ENCODE measurements around the gene STK32C.

STK32C gene

DNA sequence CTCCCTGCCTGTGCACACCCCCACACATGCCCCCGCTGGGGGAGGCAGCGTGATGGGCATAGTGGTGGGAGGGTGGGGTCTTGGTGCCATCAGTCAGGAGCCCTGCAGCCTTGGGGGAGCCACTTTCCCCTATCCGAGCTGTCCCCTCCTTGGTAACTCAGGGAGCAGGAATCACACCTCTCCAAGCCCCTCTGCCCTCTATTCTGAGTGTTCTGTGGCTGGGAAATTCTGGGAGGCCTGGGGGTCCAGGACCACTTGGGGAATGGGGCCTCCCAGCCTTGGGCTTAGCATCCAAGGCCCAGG is 109.7 kb downstream of the STK32C start:
- DNase-seq (ENCODE audit: low spot score) = no peak

DNA sequence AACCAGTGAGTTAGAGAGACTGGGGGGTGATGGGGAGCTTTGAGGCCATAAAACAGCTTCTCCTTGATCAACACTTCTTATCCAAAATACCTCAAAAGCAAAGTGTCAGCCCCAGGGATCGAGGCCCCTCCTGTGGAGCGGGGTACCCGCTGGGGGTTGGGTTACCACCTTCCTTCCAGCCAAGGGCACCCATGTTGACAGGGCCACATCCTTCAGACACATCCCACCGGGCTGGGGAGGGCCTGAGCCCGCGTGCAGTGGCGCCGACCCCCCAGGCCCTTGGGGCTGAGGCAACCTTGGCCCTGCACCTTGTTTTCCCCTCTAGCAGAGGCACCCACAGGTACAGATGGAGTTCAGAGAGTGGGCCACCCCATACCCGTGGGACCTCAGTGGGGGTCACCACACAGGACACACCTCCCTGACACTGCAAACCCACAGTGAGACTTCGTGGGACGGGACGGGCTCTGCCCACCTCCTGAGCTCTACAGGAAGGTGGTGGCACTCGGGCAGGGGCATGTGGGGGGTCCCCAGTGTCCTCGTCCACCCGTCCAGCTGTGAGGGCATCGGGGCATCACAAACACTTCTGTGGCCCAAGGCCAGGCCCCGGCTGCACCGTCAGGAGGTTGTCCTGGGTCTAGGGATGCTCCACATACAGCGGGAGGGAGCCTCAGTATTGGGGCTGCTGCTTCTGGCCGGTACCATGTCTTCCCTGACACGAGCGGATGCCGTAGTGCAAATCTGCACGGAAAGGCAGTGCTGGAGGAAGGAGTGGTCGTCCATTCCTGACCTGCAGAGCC is 110.3 kb downstream of the STK32C start:
- DNase-seq (ENCODE audit: low spot score) = no peak

DNA sequence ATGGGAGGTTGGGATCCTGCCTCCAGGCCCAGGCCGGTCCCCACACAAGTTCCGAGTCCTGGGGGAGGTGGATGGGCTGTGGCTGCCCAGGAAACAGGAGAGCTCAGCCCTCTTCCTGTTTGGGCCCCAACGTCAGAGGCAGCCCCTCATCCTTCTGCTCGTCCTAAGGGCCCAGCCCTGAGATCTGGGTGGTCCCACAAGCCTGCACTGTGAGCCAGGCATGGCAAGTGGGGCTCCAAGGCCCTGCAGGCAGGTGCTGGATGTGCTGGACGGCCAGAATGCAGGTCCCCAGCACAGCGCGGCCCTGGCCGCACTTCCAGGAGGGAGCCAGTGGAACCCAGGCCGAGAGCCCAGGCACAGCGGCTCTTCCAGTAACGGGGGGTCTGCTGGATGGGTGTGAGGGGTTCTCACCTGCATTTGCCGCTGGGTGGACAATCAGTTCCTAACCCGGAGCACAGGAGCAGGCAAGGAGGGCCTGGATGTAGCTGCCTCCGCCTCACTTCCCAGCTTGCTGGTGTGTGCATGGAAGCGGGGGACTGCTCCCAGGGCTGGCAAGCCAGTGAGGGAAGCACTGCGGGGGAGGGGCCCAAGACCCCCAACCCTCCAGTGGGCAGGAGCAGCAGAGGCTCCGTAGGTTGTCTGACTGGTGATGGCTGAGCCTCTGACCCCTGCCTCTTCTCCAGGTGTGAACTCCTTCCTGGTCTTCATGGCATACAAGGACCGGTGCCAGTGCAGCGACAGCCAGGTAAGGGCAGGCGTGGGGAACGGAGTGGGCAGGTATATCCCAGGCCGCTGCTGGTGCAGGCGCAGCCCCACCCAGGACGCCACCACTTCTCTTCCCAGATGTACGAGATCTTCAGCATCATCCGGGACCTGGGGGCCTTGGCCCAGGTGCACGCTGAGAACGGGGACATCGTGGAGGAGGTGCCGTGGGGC is 111.3 kb downstream of the STK32C start:
- DNase-seq (ENCODE audit: low spot score) = no peak

DNA sequence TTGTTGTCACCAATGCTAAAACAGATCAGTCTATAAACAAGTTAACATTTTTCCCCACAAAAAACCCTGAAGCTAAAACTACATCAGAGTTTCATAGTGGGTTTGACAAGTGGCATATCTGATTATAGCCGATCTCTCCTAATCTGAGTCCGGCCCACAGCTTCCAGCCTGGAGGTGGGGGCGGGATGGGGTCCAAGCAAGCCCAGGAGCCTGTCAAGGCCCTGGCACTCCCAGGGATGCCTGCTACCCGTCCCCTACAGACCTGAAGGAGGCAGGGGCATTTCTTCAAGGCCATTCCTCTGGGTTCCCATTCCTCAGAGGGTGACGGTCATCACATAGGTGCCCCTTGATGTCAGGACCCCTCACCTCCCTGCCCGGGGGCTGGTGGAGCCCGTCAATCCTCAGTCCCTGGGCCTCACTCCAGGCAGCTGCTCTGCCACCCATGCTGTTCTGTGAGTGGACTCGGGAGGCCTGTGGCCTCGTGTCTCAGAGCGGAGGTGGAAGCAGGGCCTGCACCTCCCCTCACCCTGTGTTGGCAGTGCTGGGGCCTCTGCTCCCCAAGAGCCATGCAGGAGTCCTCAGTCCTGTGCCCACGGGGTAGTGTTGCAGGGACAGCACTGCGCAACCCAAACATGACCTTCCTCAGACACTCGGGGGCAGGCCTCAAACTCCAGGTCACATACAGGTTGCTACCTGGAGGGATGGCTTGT is 112.2 kb downstream of the STK32C start:
- no peak for DNase-seq (ENCODE audit: low spot score)

DNA sequence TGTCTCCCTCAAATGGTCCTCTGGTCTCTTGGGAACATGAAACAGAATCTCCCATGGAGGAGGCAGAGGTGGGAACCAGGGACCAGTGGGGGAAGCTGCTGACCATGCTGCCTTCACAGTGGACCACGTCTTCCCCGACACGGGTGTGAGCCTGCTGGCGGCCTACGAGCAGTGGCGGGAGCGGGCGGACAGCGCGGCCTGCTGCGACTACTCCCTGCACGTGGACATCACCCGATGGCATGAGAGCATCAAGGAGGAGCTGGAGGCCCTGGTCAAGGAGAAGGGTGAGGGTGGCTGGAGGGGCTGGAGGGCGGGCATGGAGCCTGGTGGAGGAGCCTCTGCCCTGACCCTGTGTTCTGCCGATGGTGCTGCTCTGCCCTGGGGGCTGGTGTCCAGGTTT is 113.0 kb downstream of the STK32C start:
- no peak for DNase-seq (ENCODE audit: low spot score)

DNA sequence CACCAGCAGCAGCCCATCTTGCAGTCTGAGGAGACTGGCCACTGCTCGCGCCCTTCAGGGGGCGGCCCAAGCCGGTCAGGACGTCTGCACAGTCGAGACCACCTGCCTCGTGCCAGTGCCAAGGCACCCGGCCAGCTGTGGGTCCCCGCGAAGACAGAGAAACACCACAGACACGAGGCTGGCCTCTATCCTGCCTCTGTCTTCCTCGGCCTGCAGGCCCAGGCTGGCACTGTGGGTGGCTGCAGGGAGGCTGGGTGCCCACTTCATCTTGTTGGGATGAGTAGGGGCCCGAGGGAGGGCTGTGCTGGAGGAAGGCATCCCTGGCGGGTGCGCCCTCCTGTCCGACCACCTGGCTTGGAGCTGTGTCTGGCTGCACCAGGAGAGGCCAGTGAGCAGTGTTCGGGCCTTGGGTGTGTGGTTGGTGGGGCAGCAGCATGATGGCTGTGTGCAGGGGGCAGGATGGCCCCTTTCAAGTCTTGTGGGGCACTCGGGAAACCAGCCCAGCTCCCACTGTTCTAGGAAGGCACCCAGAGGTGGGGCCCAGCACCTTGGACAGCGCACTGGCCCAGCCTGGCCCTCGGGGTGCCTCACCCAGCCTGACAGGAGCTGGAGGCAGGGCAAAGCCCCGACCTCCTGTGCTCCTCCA is 113.7 kb downstream of the STK32C start:
- peak; percentile 76 for DNase-seq (ENCODE audit: low spot score)

DNA sequence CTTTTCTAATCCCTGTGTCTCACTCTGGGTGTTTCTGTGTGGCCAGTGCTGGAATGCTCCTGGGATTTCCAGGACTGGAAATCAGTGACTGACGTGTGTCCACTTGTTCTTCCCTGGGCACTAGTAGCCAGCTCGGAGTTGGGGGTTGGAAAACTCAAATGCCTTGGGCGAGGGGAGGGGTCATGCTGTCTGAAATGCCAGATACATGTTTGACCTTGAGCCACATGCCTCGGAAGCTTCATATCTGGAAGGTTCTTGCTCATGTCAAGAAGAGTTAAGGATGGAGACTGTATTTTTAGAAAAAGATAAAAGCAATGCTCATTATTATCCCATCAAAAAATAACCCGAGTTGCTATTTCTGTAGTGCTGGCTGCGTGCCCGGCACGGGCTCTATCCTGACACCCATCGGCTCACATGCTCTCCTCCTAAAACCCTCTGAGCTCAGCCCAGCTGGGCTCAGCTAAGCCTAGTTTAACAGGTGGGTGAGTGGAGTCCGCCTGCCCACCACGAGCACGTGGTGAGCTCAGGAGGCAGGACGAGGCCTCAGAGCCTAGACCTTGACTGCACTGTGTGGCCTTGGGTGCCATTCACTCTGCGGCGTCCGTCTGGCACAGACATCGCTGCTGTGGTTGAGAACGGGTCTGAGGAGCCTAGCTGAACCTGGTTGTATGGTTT is 114.6 kb downstream of the STK32C start:
- no peak for DNase-seq (ENCODE audit: low spot score)

DNA sequence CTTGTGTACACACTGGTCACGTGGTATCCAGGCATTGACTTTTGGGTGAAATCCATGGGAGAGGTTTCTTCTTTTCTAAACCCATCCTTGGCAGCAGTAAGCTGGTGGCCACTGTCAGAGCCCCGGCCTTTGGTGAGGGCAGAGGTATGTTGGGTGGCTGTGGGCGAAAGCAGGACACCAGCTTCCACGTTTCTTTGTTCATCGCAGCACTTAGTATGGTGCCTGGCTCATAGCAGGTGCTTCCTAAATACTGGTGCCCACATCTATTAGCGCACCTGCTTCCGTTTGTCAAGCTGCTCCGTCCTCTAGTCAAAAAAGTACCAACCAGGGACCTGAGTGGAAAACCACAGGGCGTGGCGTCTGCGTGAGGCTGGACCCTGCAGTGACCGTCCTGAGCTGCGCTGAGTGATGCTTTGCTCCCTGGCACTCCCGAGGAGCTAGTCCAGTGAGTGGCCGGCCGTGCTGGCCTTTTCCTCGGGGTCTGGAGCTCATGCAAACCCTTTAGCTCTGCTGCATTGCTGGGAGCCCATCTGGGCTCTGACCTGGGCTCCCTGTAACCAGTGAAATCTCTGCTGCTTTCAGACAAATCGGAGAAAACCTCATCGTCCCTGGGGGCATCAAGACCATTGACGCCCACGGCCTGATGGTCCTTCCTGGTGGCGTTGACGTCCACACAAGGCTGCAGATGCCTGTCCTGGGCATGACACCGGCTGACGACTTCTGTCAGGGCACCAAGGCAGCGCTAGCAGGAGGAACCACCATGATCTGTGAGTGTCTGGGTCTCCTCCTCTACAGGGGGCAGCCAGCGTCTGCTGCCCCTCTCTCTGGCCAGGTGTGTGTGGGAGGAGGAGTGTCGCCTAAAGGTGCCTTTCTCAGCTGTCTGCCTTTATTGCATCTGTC is 115.4 kb downstream of the STK32C start:
- no peak for DNase-seq (ENCODE audit: low spot score)

DNA sequence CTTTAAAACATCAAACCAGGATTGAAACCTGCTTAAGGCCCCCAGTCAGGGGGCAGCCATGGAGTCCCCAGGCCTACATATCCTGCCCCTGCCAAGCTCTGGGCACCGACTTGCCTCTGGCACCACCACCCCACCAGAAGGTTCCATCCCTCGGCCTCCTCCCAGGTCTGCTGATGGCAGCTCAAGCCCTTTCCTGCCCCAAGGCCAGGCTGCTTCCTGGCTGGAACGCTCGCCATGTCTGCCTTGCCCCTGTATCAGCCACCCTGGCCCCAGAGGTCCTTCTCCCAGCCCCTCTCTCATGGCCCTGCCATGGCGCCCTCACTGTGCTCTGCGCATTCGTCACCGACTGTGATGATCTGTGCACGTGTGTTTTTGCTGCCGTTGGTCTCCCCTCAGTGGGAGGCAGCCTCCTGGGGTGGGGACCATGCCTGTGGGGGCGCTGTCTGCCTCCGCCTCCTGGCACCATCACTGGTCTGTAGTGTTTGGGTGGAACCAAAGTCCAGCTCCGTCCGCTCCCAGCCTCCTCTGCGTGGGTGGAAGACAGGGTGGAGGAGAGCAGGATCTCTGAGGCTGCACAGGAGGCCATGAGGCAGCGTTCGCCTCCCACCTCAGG is 117.8 kb downstream of the STK32C start:
- no peak for DNase-seq (ENCODE audit: low spot score)

DNA sequence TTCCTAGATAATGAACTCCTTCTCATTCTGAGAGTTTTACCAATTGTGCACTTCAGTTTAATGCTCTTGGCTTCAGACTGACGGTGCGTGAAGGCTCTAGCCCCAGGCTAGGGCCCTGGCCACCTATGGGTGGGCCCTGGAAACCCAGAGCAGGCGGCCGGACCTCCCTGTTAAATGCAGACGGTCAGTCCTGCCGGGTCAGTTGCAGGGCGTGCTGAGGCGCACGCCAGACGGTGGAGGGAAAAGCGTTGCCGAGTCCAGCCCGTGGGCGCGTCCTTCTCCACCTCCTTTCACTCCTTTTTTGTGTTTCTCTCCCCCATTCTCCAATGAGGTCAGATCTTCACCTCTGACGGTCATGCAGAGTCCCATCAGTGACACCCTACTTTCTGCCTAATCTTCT is 118.7 kb downstream of the STK32C start:
- no peak for DNase-seq (ENCODE audit: low spot score)

DNA sequence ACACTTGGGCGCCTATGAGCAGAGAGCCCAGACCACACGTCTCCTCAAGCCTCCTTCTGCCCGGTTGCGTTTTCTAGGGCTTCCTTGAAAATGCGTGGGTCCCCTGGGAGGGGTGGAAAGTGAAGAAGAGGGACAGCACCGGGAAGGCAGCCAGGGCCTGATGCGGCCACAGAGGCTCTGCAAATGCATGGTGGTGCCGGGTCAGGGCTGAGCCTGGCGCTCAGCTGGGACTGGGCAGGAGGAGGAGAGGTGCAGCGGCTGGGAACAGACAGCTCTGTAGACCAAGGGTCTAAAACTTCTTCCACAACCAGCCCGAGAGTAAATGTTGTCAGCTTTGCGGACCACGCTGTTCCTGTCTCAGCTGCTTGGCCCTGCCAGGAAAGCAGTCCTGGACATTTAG is 119.4 kb downstream of the STK32C start:
- no peak for DNase-seq (ENCODE audit: low spot score)

DNA sequence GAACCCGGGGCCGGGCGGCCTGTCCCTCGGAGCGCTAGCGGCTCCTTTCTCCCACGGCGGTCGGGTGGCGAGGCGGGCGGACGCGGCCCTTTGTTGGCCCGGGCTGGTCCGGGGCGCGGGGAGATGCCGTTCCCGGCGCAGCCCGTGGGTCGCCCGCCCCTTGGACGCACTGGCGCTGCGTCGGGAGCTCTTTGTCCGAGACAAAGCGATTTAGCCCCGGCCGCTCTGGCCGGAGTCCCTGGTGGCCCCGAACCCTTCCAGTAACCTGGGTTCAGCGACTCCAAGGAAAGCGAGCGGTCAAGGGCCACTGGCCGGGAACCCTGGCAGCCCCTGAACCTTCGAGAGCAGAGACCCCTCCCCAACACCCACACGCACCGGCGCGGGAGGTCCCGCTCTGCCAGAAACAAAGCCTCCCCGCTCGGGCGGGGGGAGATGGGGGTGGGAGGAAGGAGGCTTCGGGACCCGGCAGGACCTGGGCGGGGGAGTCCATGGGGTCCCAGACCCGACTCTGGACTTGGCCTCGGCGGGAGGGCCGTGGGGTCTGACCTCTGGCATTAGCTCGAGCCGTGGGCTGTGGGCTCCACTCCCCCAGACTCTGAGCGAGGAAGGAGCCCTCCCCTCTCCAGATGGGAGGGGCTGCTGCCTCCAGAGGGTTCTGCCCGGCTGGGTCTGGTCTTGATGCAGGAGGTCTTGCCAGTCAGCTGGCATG is 120.2 kb downstream of the STK32C start:
- no peak for DNase-seq (ENCODE audit: low spot score)

DNA sequence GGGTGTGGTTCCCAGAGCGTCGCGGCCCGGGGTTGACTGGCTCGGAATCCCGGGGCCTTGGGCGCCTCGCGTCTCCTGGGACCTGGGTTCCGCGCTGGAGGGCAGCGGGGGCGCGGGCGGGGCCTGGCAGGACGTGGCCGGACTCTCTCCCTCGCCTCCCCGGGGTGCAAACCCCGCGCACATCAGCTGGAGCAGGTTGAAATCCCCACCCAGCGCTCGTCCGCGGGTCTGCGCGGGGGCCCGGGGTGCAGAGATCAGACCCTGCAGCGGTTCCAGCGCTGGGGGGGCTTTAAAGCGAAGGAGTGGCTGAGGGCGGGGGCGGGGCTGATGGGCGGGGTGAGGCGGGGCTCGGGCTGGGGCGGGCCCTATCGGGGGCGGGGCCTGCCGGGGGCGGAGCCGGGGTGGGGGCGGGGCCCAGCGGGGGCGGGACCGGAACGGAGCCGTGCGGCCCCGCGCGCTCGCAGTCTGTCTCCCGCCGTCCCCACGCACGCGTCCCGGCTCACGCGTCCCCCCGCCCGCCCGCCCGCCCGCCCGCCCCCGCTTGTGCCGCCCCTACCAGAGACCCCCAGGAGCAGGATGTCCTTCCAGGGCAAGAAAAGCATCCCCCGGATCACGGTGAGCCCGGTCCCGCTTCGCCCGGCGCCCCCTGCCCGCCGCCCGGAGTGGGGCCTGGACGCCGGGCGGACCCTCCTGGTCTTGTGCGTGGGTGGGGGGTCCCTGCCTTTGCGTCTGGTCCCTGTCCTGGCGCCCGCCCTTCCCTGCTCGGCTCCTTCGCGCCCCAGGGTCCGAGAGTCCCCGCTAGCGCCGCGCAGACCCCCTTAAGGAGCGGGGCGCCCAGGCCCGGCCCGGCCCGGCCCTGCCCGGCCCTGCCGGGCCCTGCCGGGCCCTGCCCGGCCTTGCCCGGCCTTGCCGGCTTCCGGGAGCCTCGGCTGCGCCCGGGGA is 121.0 kb downstream of the STK32C start, which contains the start of gene DPYSL4:
DPYSL4 (plus strand) TSS at position 461 of the 942 bp plus-strand sequence; CDS start at position 577, 116 bp downstream.
- DNase-seq (ENCODE audit: low spot score) = peak; percentile 88

DNA sequence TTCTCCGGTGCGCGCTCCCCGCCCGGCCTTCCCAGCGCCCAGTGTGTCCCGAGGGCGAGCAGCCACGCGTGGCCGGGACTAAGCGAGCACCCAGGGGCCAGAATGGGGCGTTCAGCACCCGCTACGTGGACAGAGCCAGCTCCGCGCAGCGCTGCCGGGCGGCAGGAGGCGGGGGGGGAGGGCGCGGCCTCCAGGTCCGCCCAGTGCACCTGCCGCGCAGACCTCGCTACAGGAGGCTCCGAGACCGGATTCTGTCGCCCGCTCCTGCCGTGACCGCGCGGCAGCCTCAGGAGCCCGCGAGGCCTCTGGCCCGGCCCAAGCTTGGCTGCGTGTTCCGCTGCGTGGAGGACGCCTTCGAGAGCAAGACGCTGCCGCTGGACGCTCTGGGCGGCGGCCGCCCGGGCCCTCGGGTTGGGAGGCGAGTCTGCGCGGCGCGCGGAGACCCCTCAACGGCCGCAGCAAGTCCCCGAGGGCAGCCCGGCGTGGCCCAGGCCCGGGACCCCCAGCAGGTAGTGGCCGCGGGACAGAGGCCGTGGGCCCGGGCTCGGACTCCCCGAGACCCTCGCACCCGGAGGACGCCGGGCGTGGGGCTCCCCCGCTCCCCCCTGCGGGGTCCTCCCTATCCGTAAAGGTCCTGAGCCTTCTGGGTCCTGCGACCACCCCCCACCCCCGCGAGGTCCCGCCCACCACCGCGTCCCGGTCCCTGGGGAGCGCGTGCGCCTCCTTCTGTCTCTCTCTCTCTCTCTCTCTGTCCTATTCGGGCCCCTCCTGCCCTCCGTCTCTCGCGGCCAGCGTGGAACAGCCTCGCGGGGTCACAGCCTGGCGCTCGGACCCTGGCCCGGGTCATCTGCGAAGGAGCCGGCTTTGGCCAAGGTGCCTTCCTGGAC is 121.9 kb downstream of the STK32C start:
- DNase-seq (ENCODE audit: low spot score) = peak; percentile 75

DNA sequence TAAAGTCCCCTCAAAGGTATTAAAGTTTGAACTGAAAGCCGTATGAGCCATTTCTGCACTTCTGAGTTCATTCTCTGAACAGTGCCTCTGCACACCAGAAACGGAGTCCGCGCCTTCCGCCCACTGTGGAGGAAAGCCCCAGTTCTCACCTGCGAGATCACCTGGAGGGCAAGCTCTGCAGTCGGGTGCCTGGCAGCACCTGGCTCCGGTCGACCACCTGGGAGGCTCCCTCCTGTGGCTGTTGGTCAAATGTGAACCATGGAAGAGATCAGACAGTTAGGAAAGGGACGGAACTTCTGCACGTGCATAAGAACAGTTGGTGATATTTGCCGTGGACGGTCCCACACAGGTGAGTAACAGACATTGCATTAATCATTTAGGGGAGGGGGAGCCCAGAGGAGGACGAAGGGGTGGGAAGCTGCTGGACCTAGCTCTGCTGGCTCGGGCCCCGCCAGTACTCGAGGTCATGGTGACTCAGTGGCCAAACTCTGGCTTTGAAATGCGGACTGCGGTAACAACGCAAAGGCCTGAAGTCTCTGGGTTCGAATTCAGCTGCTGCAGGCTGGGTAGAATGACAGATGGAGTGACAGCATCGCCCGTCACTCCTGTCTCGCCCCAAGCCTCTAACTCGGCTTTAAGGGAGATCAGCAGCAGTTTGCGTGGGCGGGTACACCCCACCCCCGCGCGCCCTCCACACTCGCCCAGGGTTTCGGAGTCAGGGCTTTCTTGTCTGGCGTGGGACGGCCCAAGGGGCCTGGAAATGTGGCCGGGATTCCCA is 122.7 kb downstream of the STK32C start:
- DNase-seq (ENCODE audit: low spot score) = no peak

DNA sequence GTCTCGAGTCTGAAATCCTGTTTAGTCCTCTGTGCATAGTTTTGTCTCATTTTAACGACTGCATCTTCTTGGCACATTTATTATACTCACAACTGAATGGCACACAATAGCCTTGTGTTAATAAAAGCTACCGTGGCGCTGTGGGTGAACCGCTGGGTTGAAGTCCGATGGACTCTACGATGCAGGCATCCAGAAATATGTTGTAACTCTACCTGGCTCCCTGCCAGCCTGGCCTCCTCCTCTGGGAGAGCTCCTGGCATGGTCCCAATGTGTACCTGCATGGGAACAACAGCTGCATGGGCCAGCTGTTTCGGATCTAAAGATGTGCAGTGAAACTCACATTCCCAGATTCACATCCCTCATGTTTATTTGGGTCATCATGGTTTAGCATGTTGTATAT is 124.7 kb downstream of the STK32C start:
- no peak for DNase-seq (ENCODE audit: low spot score)
